ENCODE data around the gene PNMA8B.

DNA sequence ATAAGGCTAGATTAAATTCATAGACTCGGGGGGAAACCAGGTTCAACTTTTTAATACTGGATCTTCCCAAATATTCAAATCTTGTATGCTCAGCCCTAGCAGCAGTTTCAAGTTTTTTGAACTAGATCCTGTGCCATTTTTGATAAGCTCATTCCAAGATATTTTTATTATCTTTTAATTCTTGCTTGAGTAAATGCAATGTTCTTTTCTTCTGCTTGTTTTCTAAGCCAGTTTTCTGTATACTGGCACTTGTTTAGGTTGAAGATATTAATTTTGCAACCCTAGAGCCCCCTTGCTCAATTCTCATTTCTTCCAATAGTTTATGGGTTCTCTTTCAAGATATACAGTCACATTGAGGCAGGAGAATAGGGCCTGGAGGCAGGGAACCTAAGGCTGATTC, 53.8 kb downstream of the PNMA8B start:
- TF ChIP-seq CTCF (IDR thresholded peaks at IDR 0.05; ENCODE audit: extremely low read depth in 1 of 2, insufficient read depth in 1 of 2, low read depth in 1 of 2, low read length in 2 of 2) (no peak), POLR2AphosphoS5 (IDR thresholded peaks at IDR 0.05; ENCODE audit: insufficient read depth, low read depth, low read length) (no peak), EZH2 (IDR thresholded peaks at IDR 0.05; ENCODE audit: borderline replicate concordance, low read depth, low read length, severe bottlenecking) (no peak), POLR2A (IDR thresholded peaks at IDR 0.05; ENCODE audit: low read depth, low read length) (no peak), MYC (IDR thresholded peaks at IDR 0.05; ENCODE audit: low read depth, low read length) (no peak), FOS (IDR thresholded peaks at IDR 0.05; ENCODE audit: borderline replicate concordance, insufficient read depth, low read length) (no peak)
- TF ChIP-seq, protein P1, sequence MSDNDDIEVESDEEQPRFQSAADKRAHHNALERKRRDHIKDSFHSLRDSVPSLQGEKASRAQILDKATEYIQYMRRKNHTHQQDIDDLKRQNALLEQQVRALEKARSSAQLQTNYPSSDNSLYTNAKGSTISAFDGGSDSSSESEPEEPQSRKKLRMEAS (IDR thresholded peaks at IDR 0.05; ENCODE audit: insufficient read depth, insufficient read length) = no peak

Data from endothelial cell of umbilical vein (primary cell).